Cerebellar cortex (tissue), 1 donor: ENCODE measurements around the gene TSGA10.
"Not testable (repeated sequence)": the region's sequence is repeated elsewhere in the genome, so short reads cannot be mapped to it uniquely, and the experiment has no call there.

ENCODE experiments used
- DNase-seq: peaks from one replicate; pipeline ENCODE4 v3.0.0-alpha.2; 2015; ENCODE audit warnings: low spot score

TSGA10 gene

GRCh38 chr2:99154643-99155536 is at the start of gene TSGA10, which contains the start of gene LIPT1:
TSS of gene TSGA10 (minus strand) at chr2:99154942. CDS start at chr2:99109439, 45,503 bp downstream.
TSS of gene LIPT1 (plus strand) at chr2:99154967. CDS start at chr2:99161958, 6,991 bp downstream.
- peak; percentile 90 for DNase-seq

DNA sequence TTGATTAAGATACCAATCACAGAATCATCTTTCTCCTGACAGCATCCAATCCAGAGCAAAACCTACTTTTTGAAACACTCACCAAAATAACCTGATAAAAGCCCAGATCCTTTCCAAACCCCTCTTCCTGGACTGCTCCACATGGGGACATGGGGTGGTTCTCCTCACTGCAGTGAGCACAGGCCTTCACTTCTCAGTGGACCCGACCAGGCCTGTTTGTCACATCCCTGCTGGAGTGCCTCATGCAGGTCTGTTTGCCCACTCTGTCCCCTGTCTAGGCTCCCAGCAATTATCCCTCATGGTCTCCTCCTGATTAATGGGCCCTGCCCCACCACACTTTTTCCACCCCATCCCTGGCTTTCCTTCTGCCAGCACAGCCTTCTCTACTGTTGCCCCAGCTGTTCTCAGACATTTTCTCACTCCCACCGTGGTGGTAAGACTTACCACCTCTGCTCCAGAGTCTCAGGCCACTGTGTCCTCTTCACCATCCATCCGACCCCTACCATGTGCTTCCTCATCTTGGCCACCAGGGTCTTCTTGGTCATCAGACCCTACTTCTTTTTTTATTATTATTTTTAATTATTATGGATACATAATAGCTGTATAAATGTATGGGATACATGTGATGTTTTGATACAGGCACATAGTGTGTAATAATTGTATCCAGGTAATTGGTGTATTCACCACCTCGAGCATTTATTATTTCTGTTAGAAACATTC is 47.4 kb upstream of the TSGA10 start:
- DNase-seq, result no peak

DNA sequence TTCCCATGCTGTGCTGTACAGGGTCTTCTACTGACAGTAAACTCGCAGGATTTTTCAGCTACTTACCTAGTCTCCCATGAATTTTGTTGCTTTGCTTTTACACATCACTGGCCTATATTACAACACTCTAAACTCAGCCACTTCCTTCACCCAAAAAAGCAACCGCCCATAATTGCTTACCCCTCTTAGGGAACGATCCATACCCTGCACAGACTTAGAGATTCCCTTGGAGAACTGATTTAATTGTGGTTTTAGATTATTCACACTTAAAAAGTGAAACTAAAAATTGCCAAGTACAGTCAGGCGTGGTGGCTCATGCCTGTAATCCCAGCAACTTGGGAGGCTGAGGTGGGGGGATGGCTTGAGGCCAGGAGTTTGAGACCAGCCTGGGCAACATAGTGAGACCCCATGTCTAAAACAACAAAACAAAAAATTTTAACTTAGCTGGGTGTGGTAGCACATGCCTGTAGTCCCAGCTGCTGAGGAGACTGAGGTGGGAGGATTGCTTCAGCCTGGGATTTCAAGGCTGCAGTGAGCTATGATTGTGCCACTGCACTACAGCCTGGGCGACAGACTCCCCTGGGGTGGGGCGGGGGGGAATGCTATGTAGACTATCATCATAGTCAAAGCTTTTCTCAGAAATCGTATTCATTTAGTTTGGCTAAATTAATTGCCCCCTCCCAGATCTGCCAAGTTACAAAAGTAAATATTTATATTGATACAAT is 45.5 kb upstream of the TSGA10 start:
- no peak for DNase-seq

- no peak for DNase-seq
Measured at GRCh38 chr2:99198103-99198841, 43.5 kb upstream of the TSGA10 start.

- not testable (repeated sequence) for DNase-seq
Measured at GRCh38 chr2:99192364-99192763, 37.6 kb upstream of the TSGA10 start.

GRCh38 chr2:99190548-99190947 is 35.8 kb upstream of the TSGA10 start:
- no peak for DNase-seq

- no peak for DNase-seq
Measured at GRCh38 chr2:99188357-99188756, 33.6 kb upstream of the TSGA10 start.

DNA sequence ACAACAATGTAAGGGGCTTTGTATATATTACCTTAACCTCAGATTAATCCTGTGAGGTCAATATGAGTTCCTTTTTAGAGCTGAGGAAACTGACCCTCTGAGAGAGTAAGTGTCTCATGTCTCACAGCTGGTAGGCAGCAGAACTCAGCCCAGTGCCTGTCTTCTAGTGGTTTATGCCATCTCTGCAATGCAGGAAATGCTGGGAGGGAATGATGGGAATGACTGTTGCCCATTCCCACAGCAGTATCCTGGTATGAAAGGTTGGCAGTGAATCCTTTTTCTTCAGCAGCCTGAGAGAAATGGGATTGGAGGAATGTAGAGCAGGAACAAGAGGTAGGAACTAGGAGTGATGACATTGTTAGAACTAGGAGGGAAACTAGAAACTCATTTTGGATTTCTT is 32.3 kb upstream of the TSGA10 start:
- no peak for DNase-seq

DNA sequence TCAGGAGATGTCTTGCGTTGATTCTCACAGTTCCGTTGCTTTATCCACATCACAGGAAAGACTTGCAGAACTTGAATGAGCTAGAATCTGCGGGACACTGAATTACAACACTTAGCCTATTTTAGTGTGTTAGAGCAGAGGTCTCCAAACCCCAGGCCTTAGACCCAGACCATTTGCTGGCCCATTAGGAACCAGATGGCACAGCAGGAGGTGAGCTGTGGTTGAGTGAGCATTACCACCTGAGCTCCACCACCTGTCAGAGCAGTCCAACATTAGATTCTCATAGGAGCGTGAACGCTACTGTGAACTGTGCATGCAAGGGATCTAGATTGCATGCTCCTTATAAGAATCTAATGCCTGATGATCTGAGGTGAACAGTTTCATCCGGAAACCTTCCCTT is 30.1 kb upstream of the TSGA10 start:
- DNase-seq, result peak; percentile 82

DNA sequence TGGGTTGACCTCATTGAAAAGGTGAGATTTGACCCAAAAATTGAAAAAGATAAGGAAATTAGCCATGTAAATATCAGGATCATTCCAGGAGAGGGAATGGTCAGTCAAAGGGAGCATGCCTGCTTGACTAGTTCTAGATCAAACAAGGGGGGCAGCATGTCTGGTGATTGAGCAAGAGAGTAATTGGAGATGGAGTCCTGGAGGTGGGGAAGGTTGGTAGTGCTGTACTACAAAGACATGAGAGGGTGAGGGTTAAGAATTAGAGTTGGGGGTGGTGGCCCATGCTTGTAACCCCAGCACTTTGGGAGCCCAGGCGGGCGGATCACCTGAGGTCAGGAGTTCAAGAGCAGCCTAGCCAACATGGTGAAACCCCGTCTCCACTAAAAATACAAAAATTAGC is 28.3 kb upstream of the TSGA10 start:
- no peak for DNase-seq

GRCh38 chr2:99181624-99182000 is 26.9 kb upstream of the TSGA10 start:
- no peak for DNase-seq

DNA sequence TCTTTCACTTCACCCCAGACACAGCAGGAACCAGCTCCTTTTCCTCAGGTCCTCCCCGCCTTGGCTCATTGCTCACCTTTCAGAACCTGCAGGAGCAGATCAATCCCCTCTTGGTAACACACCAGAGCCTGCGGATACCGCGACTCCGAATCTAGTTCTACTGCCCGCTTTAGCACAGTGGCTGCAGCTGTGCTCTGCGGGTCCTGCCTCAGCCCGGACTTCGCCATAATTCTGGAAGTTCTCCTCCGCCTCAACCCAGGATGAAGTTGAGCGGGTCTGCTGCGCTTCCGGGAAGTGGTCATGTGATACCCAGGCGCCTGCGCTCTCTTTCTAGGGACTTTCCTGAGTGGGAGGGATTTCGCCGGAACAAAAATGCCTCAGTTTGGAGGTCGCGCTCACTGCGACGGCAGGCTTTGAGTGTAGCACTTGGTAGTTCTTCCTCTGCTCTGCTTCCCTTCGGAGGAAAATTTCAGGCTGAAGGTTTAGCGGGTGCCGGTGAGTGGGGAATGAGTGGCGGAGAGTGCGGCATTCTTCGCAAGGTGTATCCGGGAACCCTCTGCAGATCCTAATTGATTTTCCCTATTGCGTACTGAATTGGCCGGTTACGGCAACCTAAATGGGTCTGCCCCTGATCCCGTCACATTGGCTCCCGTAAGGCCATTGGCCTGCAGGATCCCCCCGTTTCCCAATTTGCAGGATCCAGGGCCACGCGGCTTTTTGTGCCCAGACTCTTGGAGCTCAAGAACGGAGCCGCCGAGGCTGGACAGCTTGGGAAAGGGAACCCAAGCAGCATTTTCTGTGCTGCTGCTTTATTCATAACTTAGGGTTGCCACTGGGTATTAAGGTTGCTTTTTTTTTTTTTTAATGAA is 26.2 kb upstream of the TSGA10 start, which contains the start of the genes MITD1 and MRPL30:
MITD1 (minus strand) TSS at position 304 of the 869 bp plus-strand sequence; CDS start at position 227, 77 bp downstream.
MRPL30 (plus strand) TSS at position 430 of the 869 bp plus-strand sequence. CDS start 5,020 bp downstream, outside the sequence.
- peak; percentile 97 for DNase-seq

GRCh38 chr2:99171377-99172140 is 16.8 kb upstream of the TSGA10 start:
- DNase-seq, result no peak

GRCh38 chr2:99169534-99169933 is 14.8 kb upstream of the TSGA10 start:
- no peak for DNase-seq

- no peak for DNase-seq
Measured at GRCh38 chr2:99166218-99166617, 11.5 kb upstream of the TSGA10 start.

GRCh38 chr2:99159594-99159993 is 4.9 kb upstream of the TSGA10 start:
- DNase-seq, result no peak

DNA sequence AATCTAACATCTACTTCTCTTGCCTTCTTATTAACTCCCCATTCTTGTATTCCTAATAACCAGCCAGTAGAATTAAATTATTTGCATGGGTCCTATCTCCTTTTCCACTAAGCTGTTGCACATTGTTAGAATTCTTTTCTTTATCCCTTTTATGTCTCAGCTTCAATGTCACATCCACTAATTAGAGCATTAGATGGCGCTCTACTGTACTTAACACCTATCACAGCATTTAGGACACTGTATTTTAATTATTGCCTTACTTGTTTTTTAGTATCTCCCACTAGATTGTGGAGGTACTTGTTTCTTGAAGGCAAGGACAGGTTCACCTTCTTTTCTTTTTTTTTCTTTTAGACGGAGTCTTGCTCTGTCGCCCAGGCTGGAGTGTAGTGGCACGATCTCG is 3.9 kb upstream of the TSGA10 start:
- no peak for DNase-seq

GRCh38 chr2:99156891-99157290 is 2.1 kb upstream of the TSGA10 start:
- DNase-seq, result no peak

DNA sequence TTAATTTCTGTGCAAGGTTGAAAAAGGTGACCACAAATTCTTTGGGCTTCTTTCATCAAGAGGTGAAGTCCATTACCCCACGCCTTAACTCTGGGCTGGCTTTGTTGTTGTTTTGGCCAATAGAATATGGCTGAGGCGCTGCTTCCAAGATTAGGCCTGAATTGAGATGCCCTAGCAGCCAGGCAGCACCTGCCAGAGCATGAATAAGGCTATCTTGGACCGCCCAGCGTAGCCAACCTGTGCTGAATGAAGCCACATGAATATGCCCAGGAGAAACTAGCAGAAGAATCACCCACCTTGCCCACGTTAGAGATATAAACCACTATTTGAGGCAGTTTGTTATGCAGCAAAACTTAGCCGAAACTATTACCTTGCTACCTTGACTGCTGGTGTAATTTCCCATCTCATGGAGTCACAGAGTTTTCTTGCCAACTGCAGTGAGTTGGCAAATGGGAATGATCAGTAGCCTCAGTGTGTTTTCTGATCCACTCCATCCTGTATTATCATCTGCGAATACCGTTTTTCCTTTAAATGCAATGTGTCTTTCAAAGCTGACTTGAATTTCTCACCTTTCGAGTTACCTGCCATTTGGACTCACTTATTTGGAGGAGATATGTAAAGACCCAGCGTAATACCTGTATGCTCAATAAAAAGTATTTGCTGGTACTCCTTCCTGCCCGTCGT is 679 bp downstream of the TSGA10 start:
- DNase-seq, result peak; percentile 61
